Kidney (tissue), 14 donors: Measurements from ENCODE around the gene CTSC. TPM values are rescaled to one million over a fixed set of nuclear protein-coding genes. Genes with fewer than 3 reads are reported as not detected.

Experiments
- DNase-seq, 5 donors: peaks; one replicate each; pipeline ENCODE4 v3.0.0-alpha.2; 2013 to 2020
- FAIRE-seq: peaks from 2 replicates; lab custom pipeline; 2012; peaks lifted over from hg19 to GRCh38; lab: Jason Lieb, UNC
- H3K27ac ChIP-seq, 2 donors: one replicate each; pipeline ENCODE4 v1.7.0; 2013; ENCODE audit warnings: low read depth in 2 of 2, low read length in 2 of 2, inconsistent platforms in 1 of 2
- H3K27me3 ChIP-seq: one replicate; pipeline ENCODE4 v1.7.1; 2013; ENCODE audit warnings: low read length, inconsistent platforms; ENCODE audit not compliant: control insufficient read depth, insufficient read depth
- H3K36me3 ChIP-seq, 3 donors: one replicate each; pipeline versions ENCODE4 v1.7.0 to v1.7.1; 2013; ENCODE audit warnings: low read length in 3 of 3, control low read depth in 1 of 3, inconsistent platforms in 1 of 3; ENCODE audit not compliant: insufficient read depth in 3 of 3, control insufficient read depth in 2 of 3
- H3K4me1 ChIP-seq, 3 donors: one replicate each; pipeline versions ENCODE4 v1.7.0 to v1.7.1; 2013; ENCODE audit warnings: low read length in 3 of 3, inconsistent platforms in 1 of 3, low read depth in 1 of 3; ENCODE audit not compliant: control insufficient read depth in 2 of 3, insufficient read depth in 2 of 3
- H3K4me3 ChIP-seq, 3 donors: one replicate each; pipeline versions ENCODE4 v1.7.0 to v1.8.1; 2013; ENCODE audit warnings: low read length in 3 of 3, control low read depth in 1 of 3, inconsistent platforms in 1 of 3
- H3K9ac ChIP-seq, 3 donors: one replicate each; pipeline versions ENCODE4 v1.7.0 to v1.7.1; 2013; ENCODE audit warnings: low read length in 3 of 3, control low read depth in 1 of 3, inconsistent platforms in 1 of 3
- H3K9me3 ChIP-seq, 3 donors: one replicate each; pipeline versions ENCODE4 v1.7.0 to v1.7.1; 2013; ENCODE audit warnings: low read length in 3 of 3, control low read depth in 1 of 3, inconsistent platforms in 1 of 3; ENCODE audit not compliant: control insufficient read depth in 2 of 3, insufficient read depth in 1 of 3
- intact Hi-C: fragments of 100-400 bp; cut with DNase I; formaldehyde crosslinking; loops from one replicate; pipeline ENCODE4 v1.11.1; 2022
- polyA plus RNA-seq: library from polyadenylated mRNA; stranded (reverse); fragments of 350-450 nt; fragmentation: Illumina TruSeq; extraction: RNeasy Lipid Tissue Mini Kit (QIAGEN cat#74804); gene quantifications from one replicate; pipeline ENCODE4 v1.2.3, GENCODE V29; 2014; ENCODE audit warnings: low read depth, low replicate concordance; ENCODE audit not compliant: insufficient read depth
- total RNA-seq: library from RNA; stranded (reverse); fragmentation: NEBNext Ultra II Directional; extraction: Animal tissue kit (Norgen Biotek cat#: 25700); gene quantifications from one replicate; pipeline ENCODE4 v1.2.1, GENCODE V29; 2021
- TF ChIP-seq, protein P1 (sequence below): IDR thresholded peaks from 3 replicates; pipeline ENCODE4 v1.5.1; 2012; ENCODE audit warnings: mild to moderate bottlenecking, moderate library complexity, borderline replicate concordance; ENCODE audit not compliant: insufficient read depth; ENCODE audit errors: extremely low read depth
- donor health status: control.
- donor health status: control.
- donor health status: control.
- donor health status: control.
- donor health status: control.
- donor health status: DM: yes; HTN: yes; CAD: no.
- donor health status: Normal renal cell carcinoma (clear cell type).

Gene CTSC
- total and polyA plus RNA-seq, 2 donors from 2014 or later, result 187 to 191 TPM

DNA sequence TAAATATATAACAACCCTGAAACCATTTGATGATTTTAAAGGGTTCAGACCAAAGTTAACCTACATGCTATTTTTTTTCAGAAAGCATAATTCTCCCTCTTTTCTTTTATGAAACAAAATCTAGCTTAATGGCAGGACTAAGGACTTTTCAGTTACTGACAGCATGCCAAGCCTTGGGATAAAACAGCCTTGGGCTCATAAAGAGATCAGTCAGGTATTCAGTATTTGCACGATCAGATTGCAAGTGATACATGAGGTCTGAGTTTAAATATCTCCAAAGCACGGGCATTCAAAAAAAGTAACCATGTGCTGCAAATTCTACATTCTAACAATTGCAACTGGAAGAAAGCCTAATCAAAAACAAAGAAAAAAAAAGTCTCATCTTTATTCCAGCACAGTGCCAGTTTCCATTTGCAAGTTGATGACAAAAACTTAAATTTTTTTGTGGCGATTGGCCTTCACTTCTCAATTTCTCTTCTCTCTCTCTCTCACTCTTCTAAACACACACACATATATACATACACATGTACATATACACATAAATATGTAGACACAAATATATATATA is 60.1 kb downstream of the CTSC start:
- no peak for FAIRE-seq
- Histone ChIP-seq H3K4me3 (no peak overlapping the region), H3K27me3 (no peaks in the 10 kb centered on the region), H3K4me1 (peaks cover 0 to 5% (median 0%) of the 10 kb centered on the region in 3 donors), H3K36me3 (no peaks in the 10 kb centered on the region), H3K9me3 (no peaks in the 10 kb centered on the region), H3K27ac (no peak overlapping the region), H3K9ac (no peak overlapping the region)
- intact Hi-C loops, result no loop called here
- TF ChIP-seq, protein P1, sequence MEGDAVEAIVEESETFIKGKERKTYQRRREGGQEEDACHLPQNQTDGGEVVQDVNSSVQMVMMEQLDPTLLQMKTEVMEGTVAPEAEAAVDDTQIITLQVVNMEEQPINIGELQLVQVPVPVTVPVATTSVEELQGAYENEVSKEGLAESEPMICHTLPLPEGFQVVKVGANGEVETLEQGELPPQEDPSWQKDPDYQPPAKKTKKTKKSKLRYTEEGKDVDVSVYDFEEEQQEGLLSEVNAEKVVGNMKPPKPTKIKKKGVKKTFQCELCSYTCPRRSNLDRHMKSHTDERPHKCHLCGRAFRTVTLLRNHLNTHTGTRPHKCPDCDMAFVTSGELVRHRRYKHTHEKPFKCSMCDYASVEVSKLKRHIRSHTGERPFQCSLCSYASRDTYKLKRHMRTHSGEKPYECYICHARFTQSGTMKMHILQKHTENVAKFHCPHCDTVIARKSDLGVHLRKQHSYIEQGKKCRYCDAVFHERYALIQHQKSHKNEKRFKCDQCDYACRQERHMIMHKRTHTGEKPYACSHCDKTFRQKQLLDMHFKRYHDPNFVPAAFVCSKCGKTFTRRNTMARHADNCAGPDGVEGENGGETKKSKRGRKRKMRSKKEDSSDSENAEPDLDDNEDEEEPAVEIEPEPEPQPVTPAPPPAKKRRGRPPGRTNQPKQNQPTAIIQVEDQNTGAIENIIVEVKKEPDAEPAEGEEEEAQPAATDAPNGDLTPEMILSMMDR, result no peak
- no peak for DNase-seq

GRCh38 chr11:88275636-88276035 is 61.9 kb downstream of the CTSC start:
- Histone ChIP-seq H3K36me3 (no peaks in the 10 kb centered on the region), H3K9ac (no peak overlapping the region), H3K27me3 (no peaks in the 10 kb centered on the region), H3K27ac (no peak overlapping the region), H3K4me3 (no peak overlapping the region), H3K9me3 (no peaks in the 10 kb centered on the region), H3K4me1 (no peaks in the 10 kb centered on the region)
- FAIRE-seq (no peak), DNase-seq (no peak)
- TF ChIP-seq, protein P1, result no peak
- intact Hi-C loops, result no loop called here

- Histone ChIP-seq H3K9ac (no peak overlapping the region), H3K4me1 (no peaks in the 10 kb centered on the region), H3K27ac (no peak overlapping the region), H3K9me3 (no peaks in the 10 kb centered on the region), H3K36me3 (no peaks in the 10 kb centered on the region), H3K27me3 (no peaks in the 10 kb centered on the region), H3K4me3 (no peak overlapping the region)
- FAIRE-seq (no peak), DNase-seq (no peak)
- TF ChIP-seq, protein P1, result no peak
- intact Hi-C loops, result no loop called here
Measured at GRCh38 chr11:88266919-88267318, 70.6 kb downstream of the CTSC start.

DNA sequence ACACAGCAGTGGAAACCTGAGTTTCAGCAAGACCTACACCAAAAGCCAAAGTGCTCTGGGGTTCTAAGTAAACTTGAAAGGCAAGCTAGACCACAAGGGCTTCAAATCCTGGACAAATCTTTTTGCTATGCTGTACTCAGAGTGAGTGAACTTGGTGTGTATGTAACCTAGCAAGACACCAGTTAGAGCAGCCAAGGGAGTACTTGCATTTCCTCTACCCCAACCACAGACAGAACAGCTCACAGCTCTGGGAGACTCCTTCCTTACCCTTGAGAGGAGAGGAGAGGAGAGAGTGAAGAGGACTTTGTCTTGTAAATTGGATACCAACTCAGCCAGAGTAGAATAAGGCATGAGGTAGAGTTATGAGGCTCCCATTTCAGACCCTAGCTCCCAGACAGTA is 71.4 kb downstream of the CTSC start:
- H3K27ac ChIP-seq, result no peak overlapping the region
- H3K9me3 ChIP-seq, result no peaks in the 10 kb centered on the region
- intact Hi-C loops, result no loop called here
- DNase-seq, result no peak
- TF ChIP-seq, protein P1, result no peak
- H3K27me3 ChIP-seq, result no peaks in the 10 kb centered on the region
- no peaks in the 10 kb centered on the region for H3K4me1 ChIP-seq
- H3K36me3 ChIP-seq, result no peaks in the 10 kb centered on the region
- FAIRE-seq, result no peak
- H3K9ac ChIP-seq, result no peak overlapping the region
- H3K4me3 ChIP-seq, result no peak overlapping the region
